ENCODE data around the gene PCAT6. TPM values are rescaled to one million over a fixed set of nuclear protein-coding genes. Genes with fewer than 3 reads are reported as not detected.
A peak's percentile ranks its signal among the peaks of the same experiment; 100 is the strongest.

The PCAT6 gene
- total RNA-seq, 6 donors from 2014 or later = 0.86 to 3.8 (median 1.6) TPM; not detected in 2

DNA sequence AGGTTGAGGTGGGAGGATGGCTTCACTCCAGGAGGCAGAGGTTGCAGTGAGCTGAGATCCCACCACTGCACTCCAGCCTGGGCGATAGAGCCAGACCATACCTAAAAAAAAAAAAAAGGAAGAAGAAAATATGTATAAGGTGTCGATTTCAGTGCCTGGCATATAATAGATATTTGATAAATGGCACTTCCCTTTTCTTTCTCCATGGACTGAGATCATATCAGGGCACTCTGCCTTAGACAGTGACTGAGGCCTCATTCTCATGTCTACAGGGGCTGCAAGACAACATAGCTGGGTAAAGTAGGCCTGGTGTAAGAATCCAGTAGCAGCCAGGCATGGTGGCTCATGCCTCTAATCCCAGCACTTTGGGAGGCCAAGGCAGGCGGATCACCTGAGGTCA, 21.2 kb downstream of the PCAT6 start:
- H3K9me3 ChIP-seq = no peaks in the 10 kb centered on the region
- no peak for ATAC-seq (ENCODE audit: low FRiP score in 2 of 2)

GRCh38 chr1:202834771-202835547, 24.2 kb downstream of the PCAT6 start:
- no peaks in the 10 kb centered on the region for H3K36me3 ChIP-seq
- no peaks in the 10 kb centered on the region for H3K9me3 ChIP-seq
- 76 to 84% methylated on average over 7 to 10 of the region's 10 CpGs for WGBS, 2 donors
- no peak for TF ChIP-seq POLR2A (IDR thresholded peaks at IDR 0.05)
- TF ChIP-seq EP300 (IDR thresholded peaks at IDR 0.05) = no peak
- TF ChIP-seq POLR2AphosphoS5 (IDR thresholded peaks at IDR 0.05) = no peak
- TF ChIP-seq, protein P1, sequence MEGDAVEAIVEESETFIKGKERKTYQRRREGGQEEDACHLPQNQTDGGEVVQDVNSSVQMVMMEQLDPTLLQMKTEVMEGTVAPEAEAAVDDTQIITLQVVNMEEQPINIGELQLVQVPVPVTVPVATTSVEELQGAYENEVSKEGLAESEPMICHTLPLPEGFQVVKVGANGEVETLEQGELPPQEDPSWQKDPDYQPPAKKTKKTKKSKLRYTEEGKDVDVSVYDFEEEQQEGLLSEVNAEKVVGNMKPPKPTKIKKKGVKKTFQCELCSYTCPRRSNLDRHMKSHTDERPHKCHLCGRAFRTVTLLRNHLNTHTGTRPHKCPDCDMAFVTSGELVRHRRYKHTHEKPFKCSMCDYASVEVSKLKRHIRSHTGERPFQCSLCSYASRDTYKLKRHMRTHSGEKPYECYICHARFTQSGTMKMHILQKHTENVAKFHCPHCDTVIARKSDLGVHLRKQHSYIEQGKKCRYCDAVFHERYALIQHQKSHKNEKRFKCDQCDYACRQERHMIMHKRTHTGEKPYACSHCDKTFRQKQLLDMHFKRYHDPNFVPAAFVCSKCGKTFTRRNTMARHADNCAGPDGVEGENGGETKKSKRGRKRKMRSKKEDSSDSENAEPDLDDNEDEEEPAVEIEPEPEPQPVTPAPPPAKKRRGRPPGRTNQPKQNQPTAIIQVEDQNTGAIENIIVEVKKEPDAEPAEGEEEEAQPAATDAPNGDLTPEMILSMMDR (IDR thresholded peaks at IDR 0.05) = no peak
- no peak for ATAC-seq (ENCODE audit: low FRiP score in 2 of 2)
- DNase-seq = no peak
- H3K4me3 ChIP-seq = no peak overlapping the region
- H3K27me3 ChIP-seq = no peaks in the 10 kb centered on the region
- H3K4me1 ChIP-seq = no peaks in the 10 kb centered on the region
- H3K27ac ChIP-seq = no peak overlapping the region

More for the DNA sequence above, 21.2 kb downstream of the PCAT6 start:
- 50 to 71% methylated on average over 3 of the region's 3 CpGs for WGBS, 2 donors
- H3K4me1 ChIP-seq = no peaks in the 10 kb centered on the region
- no peak overlapping the region for H3K4me3 ChIP-seq
- H3K27ac ChIP-seq = no peak overlapping the region
- no peak for DNase-seq
- TF ChIP-seq POLR2A (IDR thresholded peaks at IDR 0.05) = no peak
- TF ChIP-seq EP300 (IDR thresholded peaks at IDR 0.05) = no peak
- TF ChIP-seq, protein P1 (IDR thresholded peaks at IDR 0.05) = no peak
- no peak for TF ChIP-seq POLR2AphosphoS5 (IDR thresholded peaks at IDR 0.05)
- no peaks in the 10 kb centered on the region for H3K27me3 ChIP-seq
- no peaks in the 10 kb centered on the region for H3K36me3 ChIP-seq

- WGBS, 2 donors = 33 to 44% methylated on average over 3 of the region's 3 CpGs
- Histone ChIP-seq H3K4me3 (no peak overlapping the region), H3K27ac (no peak overlapping the region), H3K4me1 (no peaks in the 10 kb centered on the region), H3K9me3 (no peaks in the 10 kb centered on the region), H3K27me3 (no peaks in the 10 kb centered on the region), H3K36me3 (no peaks in the 10 kb centered on the region)
- TF ChIP-seq POLR2AphosphoS5 (IDR thresholded peaks at IDR 0.05) (no peak), POLR2A (IDR thresholded peaks at IDR 0.05) (no peak), EP300 (IDR thresholded peaks at IDR 0.05) (no peak)
- TF ChIP-seq, protein P1 (IDR thresholded peaks at IDR 0.05) = no peak
- ATAC-seq (ENCODE audit: low FRiP score in 2 of 2) (no peak), DNase-seq (no peak)
These were observed 24.9 kb downstream of the PCAT6 start for GRCh38 chr1:202835548-202836072.

- Histone ChIP-seq H3K27ac (no peak overlapping the region), H3K4me3 (no peak overlapping the region), H3K9me3 (no peaks in the 10 kb centered on the region), H3K36me3 (no peaks in the 10 kb centered on the region), H3K27me3 (no peaks in the 10 kb centered on the region), H3K4me1 (no peaks in the 10 kb centered on the region)
- 55 to 72% methylated on average over 5 of the region's 5 CpGs for WGBS, 2 donors
- TF ChIP-seq, protein P1 (IDR thresholded peaks at IDR 0.05) = no peak
- TF ChIP-seq POLR2A (IDR thresholded peaks at IDR 0.05) = no peak
- DNase-seq (peak in 1 of 2 donors; percentile 44), ATAC-seq (ENCODE audit: low FRiP score in 2 of 2) (peak; percentile 38 to 66)
These were observed 26.1 kb downstream of the PCAT6 start for GRCh38 chr1:202836623-202837403.
